ENCODE data around the gene PADI4.

GRCh38 chr1:17277511-17278159, 30.4 kb upstream of the PADI4 start:
- TF ChIP-seq POLR2A (IDR thresholded peaks at IDR 0.05) (no peak), CTCF (IDR thresholded peaks at IDR 0.05) (no peak)

Data from Peyer's patch (tissue), 4 donors.